Osteocyte (in vitro differentiated cells): ENCODE results near the gene WDR86. TPM values are rescaled to one million over a fixed set of nuclear protein-coding genes. Genes with fewer than 3 reads are reported as not detected.

Source experiments
- DNase-seq: peaks from one replicate; pipeline ENCODE4 v3.0.0; 2021; ENCODE audit warnings: mixed read lengths; ENCODE audit not compliant: unreplicated experiment; ENCODE audit errors: extremely low spot score
- H3K27ac Mint-ChIP-seq: one replicate; pipeline ENCODE4 v1.8.0; 2021; ENCODE audit warnings: mild to moderate bottlenecking, mixed read lengths; ENCODE audit not compliant: unreplicated experiment
- H3K27me3 Mint-ChIP-seq: one replicate; pipeline ENCODE4 v1.8.0; 2021; ENCODE audit warnings: mixed read lengths; ENCODE audit not compliant: unreplicated experiment
- H3K36me3 Mint-ChIP-seq: one replicate; pipeline ENCODE4 v1.8.0; 2021; ENCODE audit warnings: mixed read lengths; ENCODE audit not compliant: unreplicated experiment
- H3K4me1 Mint-ChIP-seq: one replicate; pipeline ENCODE4 v1.8.0; 2021; ENCODE audit warnings: mixed read lengths; ENCODE audit not compliant: unreplicated experiment
- H3K4me3 Mint-ChIP-seq: one replicate; pipeline ENCODE4 v1.8.0; 2021; ENCODE audit warnings: mild to moderate bottlenecking, moderate library complexity, mixed read lengths; ENCODE audit not compliant: unreplicated experiment
- H3K9me3 Mint-ChIP-seq: one replicate; pipeline ENCODE4 v1.8.0; 2021; ENCODE audit warnings: mixed read lengths; ENCODE audit not compliant: unreplicated experiment
- CTCF ChIP-seq: fragments of 200-600 bp; sonication (generic); IDR thresholded peaks from 2 replicates; pipeline ENCODE4 v1.5.0; 2021; ENCODE audit warnings: antibody characterized with exemption, mild to moderate bottlenecking, moderate library complexity
- total RNA-seq: library from RNA; stranded (reverse); gene quantifications from 2 replicates; pipeline ENCODE4 v1.2.1, GENCODE V29; 2021

Gene WDR86
- total RNA-seq, 1 donor from 2014 or later, result not detected

GRCh38 chr7:151366880-151367222, 43.0 kb downstream of the WDR86 start:
- TF ChIP-seq CTCF, result no peak
- Mint-ChIP-seq H3K27ac (no peak overlapping the region), H3K36me3 (peaks cover 38% of the 10 kb centered on the region), H3K27me3 (no peaks in the 10 kb centered on the region), H3K9me3 (peaks cover 7% of the 10 kb centered on the region), H3K4me3 (no peak overlapping the region), H3K4me1 (peaks cover 5% of the 10 kb centered on the region)
- no peak for DNase-seq

DNA sequence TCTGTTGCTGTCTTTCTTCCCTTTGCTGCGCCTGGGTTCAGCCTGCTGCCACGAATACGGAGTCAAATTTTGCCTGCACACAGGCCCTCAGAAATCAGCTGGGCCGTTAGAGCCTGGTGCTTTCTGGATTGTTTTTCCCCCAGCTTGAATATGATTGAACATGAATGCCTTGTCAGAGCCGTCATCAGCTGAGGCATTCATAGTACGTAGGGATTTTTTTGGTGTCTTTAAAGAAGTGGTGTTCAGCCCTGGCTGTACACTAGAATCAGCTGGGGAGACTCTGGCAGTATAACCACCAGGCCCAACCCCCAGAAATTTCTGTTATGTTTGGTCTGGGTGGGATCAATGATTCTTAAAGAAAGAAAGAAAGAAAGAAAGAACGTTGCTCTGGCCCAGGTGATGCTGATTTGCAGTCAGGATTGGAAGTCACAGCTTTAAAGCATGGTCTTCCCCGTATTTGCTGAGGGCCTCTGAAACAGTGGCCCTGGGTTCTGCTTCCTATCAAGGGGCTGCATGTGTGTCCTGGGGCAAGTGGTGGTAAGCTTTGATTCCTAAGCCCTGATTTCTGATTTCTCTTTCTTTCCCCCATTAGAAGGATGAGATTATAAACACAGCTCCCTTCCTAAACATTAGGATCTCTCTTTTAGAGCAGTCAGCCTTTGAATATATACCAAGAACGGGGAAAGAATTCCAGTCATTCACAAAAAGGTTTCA, 43.5 kb downstream of the WDR86 start:
- peaks cover 41% of the 10 kb centered on the region for H3K36me3 Mint-ChIP-seq
- H3K4me3 Mint-ChIP-seq, result no peak overlapping the region
- H3K9me3 Mint-ChIP-seq, result peaks cover 7% of the 10 kb centered on the region
- no peak for TF ChIP-seq CTCF
- H3K27ac Mint-ChIP-seq, result no peak overlapping the region
- H3K4me1 Mint-ChIP-seq, result peaks cover 10% of the 10 kb centered on the region
- H3K27me3 Mint-ChIP-seq, result no peaks in the 10 kb centered on the region
- no peak for DNase-seq

DNA sequence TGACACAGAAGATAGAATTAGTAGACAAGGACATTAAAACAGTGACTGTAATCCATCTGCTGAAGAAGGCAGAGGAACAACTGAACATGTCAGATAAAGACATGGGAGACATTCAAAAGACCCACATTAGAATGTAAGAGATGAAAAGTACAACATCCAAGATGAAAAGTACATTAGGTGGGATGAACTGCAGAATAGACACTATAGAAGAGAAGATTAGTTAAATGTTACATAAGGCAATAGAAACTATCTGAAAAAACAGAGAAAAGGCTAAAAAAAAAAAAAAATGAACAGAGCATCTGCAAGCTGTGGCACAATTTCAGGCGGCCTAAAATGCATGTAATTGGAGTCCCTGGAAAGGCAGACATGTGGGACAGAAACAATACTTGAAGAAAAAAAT, 46.7 kb downstream of the WDR86 start:
- H3K36me3 Mint-ChIP-seq, result peaks cover 39% of the 10 kb centered on the region
- H3K9me3 Mint-ChIP-seq, result peaks cover 7% of the 10 kb centered on the region
- TF ChIP-seq CTCF, result no peak
- DNase-seq, result no peak
- H3K4me3 Mint-ChIP-seq, result no peak overlapping the region
- peaks cover 15% of the 10 kb centered on the region for H3K4me1 Mint-ChIP-seq
- H3K27me3 Mint-ChIP-seq, result no peaks in the 10 kb centered on the region
- no peak overlapping the region for H3K27ac Mint-ChIP-seq

DNA sequence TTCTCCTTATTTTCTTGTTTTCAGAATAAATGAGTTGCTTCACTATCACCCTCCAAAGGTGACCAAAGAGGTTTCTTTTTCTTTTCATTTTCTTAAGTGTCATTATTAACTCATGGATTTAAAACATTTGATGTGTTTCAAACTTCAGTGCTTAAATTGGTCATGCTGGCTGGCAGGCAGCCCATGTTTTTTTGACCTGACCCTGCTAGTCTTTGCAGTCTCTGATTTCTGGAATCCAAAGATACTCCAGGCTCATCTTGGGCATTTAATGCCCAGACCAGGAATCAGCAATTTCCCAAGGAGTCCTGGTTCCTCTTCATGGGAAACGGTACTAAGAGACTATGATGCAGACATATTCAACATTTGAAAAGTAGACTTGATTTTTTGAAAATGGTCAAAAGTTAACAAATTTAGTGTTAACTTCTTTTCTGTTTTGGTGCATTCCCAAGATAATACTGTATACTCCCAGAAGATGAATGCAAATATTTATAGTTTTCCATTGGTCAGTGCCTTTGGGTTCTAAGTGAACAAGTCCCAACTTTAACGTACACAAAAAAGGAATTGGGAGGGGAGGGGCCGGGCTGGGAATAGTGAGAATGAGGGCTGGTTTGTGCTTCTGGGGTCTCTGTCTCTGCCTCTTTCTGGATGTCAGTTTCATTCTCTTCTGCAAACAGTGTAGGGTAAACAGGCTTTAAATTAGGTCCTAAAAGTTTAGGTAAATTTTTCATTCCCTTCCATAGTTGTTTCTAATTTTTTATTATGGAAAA, 48.5 kb downstream of the WDR86 start:
- peaks cover 12% of the 10 kb centered on the region for H3K4me1 Mint-ChIP-seq
- H3K9me3 Mint-ChIP-seq, result peaks cover 7% of the 10 kb centered on the region
- H3K27me3 Mint-ChIP-seq, result no peaks in the 10 kb centered on the region
- H3K36me3 Mint-ChIP-seq, result peaks cover 49% of the 10 kb centered on the region
- no peak for TF ChIP-seq CTCF
- H3K4me3 Mint-ChIP-seq, result no peak overlapping the region
- no peak for DNase-seq
- H3K27ac Mint-ChIP-seq, result peak overlapping the region; percentile 44

DNA sequence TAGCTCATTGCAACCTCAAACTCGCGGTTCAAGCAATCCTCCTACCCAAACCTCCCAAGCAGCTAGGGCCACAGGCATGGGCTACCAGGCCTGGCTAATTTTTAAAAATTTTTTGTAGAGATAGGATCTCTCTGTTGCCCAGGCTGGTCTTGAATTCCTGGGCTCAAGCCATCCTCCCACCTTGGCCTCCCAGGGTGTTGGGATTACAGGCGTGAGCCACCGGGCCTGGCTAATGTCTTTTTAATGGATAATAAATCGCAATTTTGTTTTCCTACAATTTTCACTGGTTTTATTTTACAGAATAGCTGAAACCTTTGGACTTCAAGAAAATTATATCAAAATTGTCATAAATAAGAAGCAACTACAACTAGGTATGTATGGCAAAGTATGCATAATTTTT, 57.3 kb downstream of the WDR86 start:
- peaks cover 60% of the 10 kb centered on the region for H3K36me3 Mint-ChIP-seq
- peaks cover 7% of the 10 kb centered on the region for H3K4me1 Mint-ChIP-seq
- H3K27me3 Mint-ChIP-seq, result no peaks in the 10 kb centered on the region
- TF ChIP-seq CTCF, result no peak
- no peak overlapping the region for H3K27ac Mint-ChIP-seq
- no peak for DNase-seq
- no peaks in the 10 kb centered on the region for H3K9me3 Mint-ChIP-seq
- H3K4me3 Mint-ChIP-seq, result no peak overlapping the region
